K562 (cell line): Measurements from ENCODE around the gene CWC22. TPM values are rescaled to one million over a fixed set of nuclear protein-coding genes. Genes with fewer than 3 reads are reported as not detected.

Experiments
- EGR1 ChIP-seq: fragments of 450-650 bp; conservative IDR thresholded peaks from 2 replicates; pipeline ENCODE4 v1.6.1; 2017; ENCODE audit warnings: mild to moderate bottlenecking
- NCOA6 ChIP-seq: fragments of 450-650 bp; IDR thresholded peaks from 2 replicates; pipeline ENCODE4 v1.6.1; 2017; ENCODE audit warnings: mild to moderate bottlenecking
- TFAM ChIP-seq: fragments of 250-450 bp; sonication (Bioruptor Pico); conservative IDR thresholded peaks from 2 replicates; pipeline ENCODE4 v1.5.0; 2021; ENCODE audit warnings: mild to moderate bottlenecking, moderate library complexity
- XRCC3 ChIP-seq: fragments of 450-650 bp; IDR thresholded peaks from 2 replicates; pipeline ENCODE4 v1.6.1; 2017; ENCODE audit warnings: mild to moderate bottlenecking, moderate library complexity
- ZNF280B ChIP-seq: fragments of 250-450 bp; sonication (Bioruptor Pico); IDR thresholded peaks from 2 replicates; pipeline ENCODE4 v1.5.1; 2021; ENCODE audit warnings: mild to moderate bottlenecking
- ZNF354B ChIP-seq: fragments of 250-450 bp; sonication (Bioruptor Pico); IDR thresholded peaks from 2 replicates; pipeline ENCODE4 v1.4.0; 2020
- ZNF407 ChIP-seq: fragments of 450-650 bp; IDR thresholded peaks from 2 replicates; pipeline ENCODE4 v1.6.1; 2016; ENCODE audit warnings: low read depth
- polyA plus RNA-seq, 8 experiments: library from polyadenylated mRNA; depleted of rRNA in 4 of 8; stranded (reverse) in 5 of 8; unstranded in 3 of 8; fragments of >200 nt; fragmentation: Nextera tagmentation in 2 of 8; fragmentation: Illumina TruSeq in 1 of 8; extraction: Ambion mirVana in 2 of 8; extraction: Trizol in 1 of 8; gene quantifications; 2 replicates each; pipeline versions ENCODE4 v1.2.1 to v1.2.3, GENCODE V29; 2011 to 2014; ENCODE audit warnings: inconsistent platforms in 1 of 8, missing spikeins in 1 of 8
- total RNA-seq, 7 experiments: library from RNA; depleted of rRNA in 6 of 7; stranded (reverse); fragments of >200 nt in 6 of 7; fragmentation: Illumina TruSeq in 2 of 7; extraction: Trizol in 2 of 7; gene quantifications; 2 replicates each; pipeline versions ENCODE4 v1.2.1 to v1.2.3, GENCODE V29; 2011 to 2021; ENCODE audit warnings: low replicate concordance in 1 of 7
- TF ChIP-seq, protein P1 (sequence below): IDR thresholded peaks from 3 replicates; pipeline ENCODE4 v1.6.1; 2011; ENCODE audit warnings: borderline replicate concordance, mild to moderate bottlenecking; ENCODE audit not compliant: insufficient read length, insufficient read depth

Gene CWC22
- total and polyA plus RNA-seq, 9 of the 15 experiments (the other 6 are each of a cell fraction or from before 2014, with no cell fraction given): 14.5 to 54.2 (median 36.7) TPM

DNA sequence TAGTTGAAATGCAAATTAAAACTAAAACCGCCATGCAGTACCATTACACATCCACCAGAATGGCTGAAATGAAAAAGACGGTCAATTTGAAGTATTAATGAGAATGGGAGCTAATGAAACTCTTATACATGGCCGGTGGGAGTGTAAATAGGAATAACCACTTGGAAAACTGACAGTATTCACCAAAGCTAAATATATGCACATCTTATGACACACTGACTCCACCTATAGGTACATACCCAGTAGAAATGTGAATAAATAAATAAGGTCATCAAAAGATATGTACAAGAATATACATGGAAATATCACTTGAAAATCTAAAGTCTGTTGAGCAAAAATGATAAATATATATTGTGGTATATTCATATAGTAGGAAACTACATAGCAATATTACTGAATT lies 57.7 kb downstream of the CWC22 start (continued):
- no peak for TF ChIP-seq ZNF407
- no peak for TF ChIP-seq ZNF354B
- no peak for TF ChIP-seq EGR1
- no peak for TF ChIP-seq NCOA6
- TF ChIP-seq XRCC3: no peak
- TF ChIP-seq ZNF280B (CRISPR knock-in tag): no peak
- no peak for TF ChIP-seq TFAM (CRISPR knock-in tag)
- TF ChIP-seq, protein P1, sequence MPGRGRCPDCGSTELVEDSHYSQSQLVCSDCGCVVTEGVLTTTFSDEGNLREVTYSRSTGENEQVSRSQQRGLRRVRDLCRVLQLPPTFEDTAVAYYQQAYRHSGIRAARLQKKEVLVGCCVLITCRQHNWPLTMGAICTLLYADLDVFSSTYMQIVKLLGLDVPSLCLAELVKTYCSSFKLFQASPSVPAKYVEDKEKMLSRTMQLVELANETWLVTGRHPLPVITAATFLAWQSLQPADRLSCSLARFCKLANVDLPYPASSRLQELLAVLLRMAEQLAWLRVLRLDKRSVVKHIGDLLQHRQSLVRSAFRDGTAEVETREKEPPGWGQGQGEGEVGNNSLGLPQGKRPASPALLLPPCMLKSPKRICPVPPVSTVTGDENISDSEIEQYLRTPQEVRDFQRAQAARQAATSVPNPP: no peak
